Gastroesophageal sphincter (tissue), 4 donors: ENCODE results near the gene HSD3B1. TPM values are rescaled to one million over a fixed set of nuclear protein-coding genes. Genes with fewer than 3 reads are reported as not detected.

Source experiments
- ATAC-seq: fragments of 150-250 bp; one replicate; pipeline ENCODE4 v1.9.1; 2016; ENCODE audit warnings: mild to moderate bottlenecking, moderate library complexity
- H3K27ac ChIP-seq, 4 donors: fragments of 200-600 bp; sonication (generic) in 3 of 4; 1 replicate in 3 of 4; 2 replicates in 1 of 4; pipeline ENCODE4 v1.5.1; 2016 to 2019
- H3K27me3 ChIP-seq: fragments of 200-600 bp; sonication (generic); one replicate; pipeline ENCODE4 v1.5.1; 2019
- H3K36me3 ChIP-seq, 2 donors: fragments of 200-600 bp; sonication (generic); one replicate each; pipeline ENCODE4 v1.5.1; 2019; ENCODE audit warnings: control low read depth in 1 of 2
- H3K4me1 ChIP-seq, 3 donors: fragments of 200-600 bp; sonication (generic); 1 replicate in 2 of 3; 2 replicates in 1 of 3; pipeline ENCODE4 v1.5.1; 2016 to 2019; ENCODE audit warnings: control low read depth in 2 of 3
- H3K4me3 ChIP-seq, 2 donors: fragments of 200-600 bp; sonication (generic); one replicate each; pipeline ENCODE4 v1.5.1; 2019; ENCODE audit warnings: mild to moderate bottlenecking in 1 of 2, moderate library complexity in 1 of 2
- H3K9me3 ChIP-seq, 3 donors: fragments of 200-600 bp; sonication (generic); one replicate each; pipeline ENCODE4 v1.5.1; 2017 to 2019; ENCODE audit warnings: control low read depth in 2 of 3
- CTCF ChIP-seq, 4 experiments: fragments of 200-600 bp in 2 of 4; fragments of 450-650 bp in 2 of 4; sonication (generic) in 1 of 4; IDR thresholded peaks; one replicate each; pipeline ENCODE4 v1.5.1; 2017 to 2019; ENCODE audit warnings: antibody characterized with exemption in 4 of 4, mild to moderate bottlenecking in 2 of 4, moderate library complexity in 2 of 4
- EP300 ChIP-seq: sonication (generic); formaldehyde crosslinking; IDR thresholded peaks from one replicate; pipeline ENCODE4 v1.6.1; 2017; ENCODE audit warnings: antibody characterized with exemption, mild to moderate bottlenecking
- POLR2A ChIP-seq, 2 donors: fragments of 450-650 bp; IDR thresholded peaks; one replicate each; pipeline ENCODE4 v1.6.1; 2017; ENCODE audit warnings: antibody characterized with exemption in 2 of 2, mild to moderate bottlenecking in 2 of 2, moderate library complexity in 1 of 2
- POLR2AphosphoS5 ChIP-seq: sonication (generic); formaldehyde crosslinking; IDR thresholded peaks from one replicate; pipeline ENCODE4 v1.6.1; 2017; ENCODE audit warnings: antibody characterized with exemption
- WGBS, 2 donors: methylation state at CpG; one replicate each; pipeline ENCODE4 v1.1.5; 2018; ENCODE audit warnings: low coverage in 1 of 2; 5-methylcytosine and 5-hydroxymethylcytosine counted together
- total RNA-seq, 4 donors: library from RNA; depleted of rRNA; stranded (reverse); fragments of >200 nt; gene quantifications; one replicate each; pipeline ENCODE4 v1.1.0, GENCODE V29; 2016

Gene HSD3B1
- total RNA-seq, 4 donors from 2014 or later: not detected

GRCh38 chr1:119472080-119472818 is 34.8 kb upstream of the HSD3B1 start:
- H3K36me3 ChIP-seq: no peaks in the 10 kb centered on the region
- no peak overlapping the region for H3K27ac ChIP-seq
- no peaks in the 10 kb centered on the region for H3K9me3 ChIP-seq
- ATAC-seq: no peak
- no peaks in the 10 kb centered on the region for H3K27me3 ChIP-seq
- TF ChIP-seq POLR2AphosphoS5 (no peak), EP300 (no peak), POLR2A (IDR thresholded peaks at IDR 0.05) (no peak), CTCF (IDR thresholded peaks at IDR 0.05) (no peak)
- H3K4me1 ChIP-seq: no peaks in the 10 kb centered on the region
- no peak overlapping the region for H3K4me3 ChIP-seq
- WGBS, 2 donors: 11 to 24% methylated on average over 4 of the region's 5 CpGs

GRCh38 chr1:119472819-119473175 is 34.2 kb upstream of the HSD3B1 start:
- no peaks in the 10 kb centered on the region for H3K36me3 ChIP-seq
- WGBS, 2 donors: 14 to 66% methylated on average over 1 to 3 of the region's 3 CpGs

GRCh38 chr1:119475866-119476439 is 31.1 kb upstream of the HSD3B1 start:
- TF ChIP-seq CTCF (IDR thresholded peaks at IDR 0.05) (peak in 1 of 4 experiments; percentile 8), POLR2A (IDR thresholded peaks at IDR 0.05) (no peak), EP300 (no peak)
- H3K27me3 ChIP-seq: no peaks in the 10 kb centered on the region
- no peaks in the 10 kb centered on the region for H3K9me3 ChIP-seq
- H3K4me1 ChIP-seq: no peaks in the 10 kb centered on the region
- WGBS, 2 donors: 53 to 72% methylated on average over 5 to 7 of the region's 9 CpGs
- ATAC-seq: no peak
- H3K36me3 ChIP-seq: no peaks in the 10 kb centered on the region
- no peak overlapping the region for H3K4me3 ChIP-seq
- no peak overlapping the region for H3K27ac ChIP-seq

More at GRCh38 chr1:119472819-119473175, 34.2 kb upstream of the HSD3B1 start:
- Histone ChIP-seq H3K4me1 (no peaks in the 10 kb centered on the region), H3K27me3 (no peaks in the 10 kb centered on the region), H3K9me3 (no peaks in the 10 kb centered on the region), H3K27ac (no peak overlapping the region), H3K4me3 (no peak overlapping the region)
- no peak for TF ChIP-seq EP300
- no peak for TF ChIP-seq CTCF (IDR thresholded peaks at IDR 0.05)
- no peak for TF ChIP-seq POLR2AphosphoS5
- no peak for TF ChIP-seq POLR2A (IDR thresholded peaks at IDR 0.05)
- no peak for ATAC-seq

GRCh38 chr1:119477710-119478109 is 29.3 kb upstream of the HSD3B1 start:
- TF ChIP-seq POLR2A (IDR thresholded peaks at IDR 0.05): no peak
- TF ChIP-seq POLR2AphosphoS5: no peak
- TF ChIP-seq EP300: no peak
- no peak for TF ChIP-seq CTCF (IDR thresholded peaks at IDR 0.05)
- 93 to 95% methylated on average over 4 to 5 of the region's 5 CpGs for WGBS, 2 donors
- Histone ChIP-seq H3K9me3 (no peaks in the 10 kb centered on the region), H3K36me3 (no peaks in the 10 kb centered on the region), H3K27ac (no peak overlapping the region), H3K4me3 (no peak overlapping the region), H3K4me1 (no peaks in the 10 kb centered on the region), H3K27me3 (no peaks in the 10 kb centered on the region)
- ATAC-seq: no peak

GRCh38 chr1:119480175-119480574 is 26.8 kb upstream of the HSD3B1 start:
- no peak for ATAC-seq
- H3K9me3 ChIP-seq: no peaks in the 10 kb centered on the region

More at GRCh38 chr1:119480175-119480574, 26.8 kb upstream of the HSD3B1 start:
- Histone ChIP-seq H3K4me3 (no peak overlapping the region), H3K27ac (no peak overlapping the region), H3K36me3 (no peaks in the 10 kb centered on the region), H3K27me3 (no peaks in the 10 kb centered on the region), H3K4me1 (no peaks in the 10 kb centered on the region)
- WGBS, 2 donors: 89% methylated on average over 1 of the region's 2 CpGs; no CpG with 5 or more reads in 1 of the 2 donors
- no peak for TF ChIP-seq CTCF (IDR thresholded peaks at IDR 0.05)
- no peak for TF ChIP-seq POLR2A (IDR thresholded peaks at IDR 0.05)
- no peak for TF ChIP-seq POLR2AphosphoS5
- no peak for TF ChIP-seq EP300
